CD4-positive, alpha-beta T cell treated with Interleukin-6 at 100 ng/mL for 8 hours (primary cell): ENCODE data around the gene DDX41.
"Not testable (repeated sequence)": the region's sequence is repeated elsewhere in the genome, so short reads cannot be mapped to it uniquely, and the experiment has no call there.

ENCODE experiments used
- DNase-seq: peaks from one replicate; pipeline ENCODE4 v3.0.0-alpha.2; 2020; ENCODE audit warnings: mixed read lengths, low spot score

DDX41 gene

DNA sequence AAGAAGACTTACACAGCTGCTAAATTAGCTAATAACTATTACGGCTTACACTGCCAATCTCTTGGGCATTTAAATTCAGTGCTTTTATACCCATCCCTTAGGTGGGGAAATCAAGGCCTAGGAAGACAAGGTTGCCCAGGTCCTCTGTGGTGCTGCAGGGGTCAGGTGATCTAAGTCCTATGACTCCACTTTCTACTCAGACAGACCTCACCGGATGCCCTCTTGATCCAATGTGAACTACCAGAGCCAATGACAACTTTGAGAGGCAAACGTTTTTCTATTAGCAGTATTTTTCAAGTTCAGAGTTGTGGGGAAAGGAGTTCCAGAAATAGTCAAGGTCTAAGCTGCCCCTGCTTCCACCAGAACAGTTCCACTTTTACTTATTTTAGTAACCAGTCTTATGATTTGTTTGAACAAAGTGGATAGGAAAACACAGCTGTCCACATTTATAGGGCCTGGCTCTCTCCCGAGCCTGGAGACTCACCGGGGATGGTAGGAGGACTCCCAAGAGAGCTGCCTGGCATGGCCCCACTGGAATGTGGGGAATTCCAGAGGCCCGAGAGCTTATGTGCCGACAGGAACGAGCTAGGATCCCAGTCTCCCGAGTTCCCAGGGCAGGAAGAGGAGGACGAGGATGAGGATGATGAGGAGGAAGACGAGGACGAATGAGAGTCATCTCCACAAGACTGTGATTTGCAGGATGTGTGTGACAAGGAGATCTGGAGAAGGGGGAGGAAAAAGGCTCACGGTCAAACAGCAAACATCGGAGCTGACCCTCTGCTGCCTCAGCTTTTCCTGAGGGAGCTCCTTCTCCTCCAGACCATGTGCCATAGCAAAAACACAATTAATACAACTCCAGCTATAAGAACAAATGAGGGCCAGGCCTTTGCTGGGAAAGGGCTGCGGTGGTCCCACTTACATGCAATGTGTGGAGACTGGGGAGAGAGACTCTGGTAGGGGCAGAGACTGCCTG is 20.9 kb upstream of the DDX41 start:
- DNase-seq, result no peak

DNA sequence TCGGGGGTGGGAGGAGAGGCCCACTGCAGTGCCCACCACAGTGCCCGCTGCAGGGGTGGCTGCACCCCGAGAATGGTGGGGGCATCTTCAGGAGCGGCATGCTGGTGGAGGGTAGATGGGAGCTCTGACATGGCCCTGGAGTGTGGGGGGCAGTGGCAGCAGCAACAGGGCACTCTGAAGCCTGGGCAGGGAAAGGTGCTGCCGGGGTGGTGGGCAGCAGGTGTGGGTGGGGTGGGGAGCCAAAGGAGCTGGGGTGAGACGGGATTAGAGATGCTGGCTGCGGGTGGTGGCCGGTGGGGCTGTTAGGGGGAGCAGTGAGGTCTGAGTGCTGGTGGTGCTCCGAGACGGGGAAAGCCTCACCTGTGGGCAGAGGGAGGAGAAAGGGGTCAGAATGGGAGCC is 19.6 kb upstream of the DDX41 start:
- no peak for DNase-seq

DNA sequence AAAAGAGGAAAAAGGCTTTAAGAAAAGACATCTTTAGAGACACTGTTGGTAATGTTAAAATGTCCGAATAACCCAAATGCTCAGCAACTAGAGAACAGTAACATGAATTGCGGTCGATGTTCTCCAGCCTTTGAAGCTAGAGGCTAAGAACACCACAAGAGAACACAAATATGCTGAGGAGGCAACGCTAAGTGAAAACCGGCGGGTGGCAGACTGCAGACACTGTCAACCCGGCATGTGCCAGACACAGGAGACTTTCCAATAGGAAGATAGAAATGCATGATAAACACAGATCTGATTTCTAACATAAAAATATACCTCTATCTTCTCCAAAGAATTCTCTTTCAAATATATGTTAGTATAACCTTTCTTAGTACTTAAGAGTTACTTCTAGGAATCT is 18.4 kb upstream of the DDX41 start:
- DNase-seq, result no peak

DNA sequence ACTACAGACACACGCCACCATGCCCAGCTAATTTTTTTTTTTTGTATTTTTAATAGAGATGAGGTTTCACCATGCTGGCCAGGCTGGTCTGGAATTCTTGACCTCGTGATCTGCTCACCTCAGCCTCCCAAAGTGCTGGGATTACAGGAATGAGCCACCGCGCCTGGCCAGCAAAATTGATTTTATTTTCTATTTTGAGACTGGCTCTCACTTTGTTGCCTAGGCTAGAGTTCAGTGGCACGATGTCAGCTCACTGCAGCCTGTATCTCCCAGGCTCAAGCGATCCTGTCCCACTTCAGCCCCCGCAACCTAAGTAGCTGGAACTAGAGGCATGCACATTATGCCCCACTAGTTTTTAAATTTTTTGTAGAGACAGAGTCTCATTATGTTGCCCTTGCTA is 17.7 kb upstream of the DDX41 start:
- not testable (repeated sequence) for DNase-seq

DNA sequence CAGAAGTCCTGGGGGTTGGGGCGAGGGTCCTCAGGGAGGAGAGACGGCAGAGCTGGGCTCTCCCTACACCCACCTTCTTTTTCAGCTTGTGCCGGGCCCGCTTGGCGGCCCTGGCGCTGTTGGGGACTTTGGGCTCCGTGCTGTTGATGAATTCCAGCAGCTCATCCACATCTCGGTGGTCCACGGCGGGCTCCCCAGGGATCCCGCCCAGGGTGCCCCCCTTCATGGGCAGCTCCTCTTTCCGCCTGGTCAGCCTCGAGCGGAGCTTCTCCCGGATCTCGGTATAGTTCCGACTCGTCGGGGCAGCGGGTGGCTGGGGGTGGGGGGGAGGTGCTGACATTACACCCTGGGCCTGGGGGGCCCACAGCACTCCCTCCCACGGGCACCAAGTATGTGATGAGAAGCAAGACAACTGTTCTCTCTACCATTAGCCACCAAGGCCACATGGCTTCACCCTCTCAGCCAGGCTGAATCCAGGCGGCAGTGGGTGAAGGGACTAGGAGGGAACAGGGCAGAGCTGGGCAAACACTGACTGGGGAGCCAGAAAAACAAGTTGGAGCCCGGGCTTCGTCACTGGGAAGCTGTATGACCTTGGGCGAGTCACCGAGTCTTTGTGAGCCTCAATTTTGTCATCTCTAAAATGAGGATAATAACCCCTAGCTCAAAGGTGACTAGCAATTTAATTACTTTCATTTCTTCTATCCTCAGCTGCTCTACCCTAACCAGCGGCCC is 14.6 kb upstream of the DDX41 start:
- no peak for DNase-seq

DNA sequence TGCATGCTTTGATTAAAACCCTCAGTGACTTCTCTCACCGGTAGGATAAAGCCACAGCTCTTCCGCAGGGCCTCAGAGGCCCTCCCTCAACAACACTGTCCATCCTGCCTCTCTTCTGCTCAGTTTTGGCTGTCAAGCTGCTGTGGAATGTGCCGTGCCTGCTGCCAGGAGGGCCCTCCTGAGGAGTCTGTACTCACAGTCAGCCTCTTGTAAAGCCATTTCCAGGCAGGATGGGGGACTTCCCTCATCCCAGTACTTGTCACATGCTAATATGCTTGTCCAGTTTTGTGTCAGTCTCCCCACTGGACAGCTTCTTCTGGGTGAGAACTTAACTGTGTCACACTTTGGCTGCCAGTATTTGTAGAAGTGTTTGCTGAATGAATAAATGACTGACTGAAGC is 13.9 kb upstream of the DDX41 start:
- no peak for DNase-seq

DNA sequence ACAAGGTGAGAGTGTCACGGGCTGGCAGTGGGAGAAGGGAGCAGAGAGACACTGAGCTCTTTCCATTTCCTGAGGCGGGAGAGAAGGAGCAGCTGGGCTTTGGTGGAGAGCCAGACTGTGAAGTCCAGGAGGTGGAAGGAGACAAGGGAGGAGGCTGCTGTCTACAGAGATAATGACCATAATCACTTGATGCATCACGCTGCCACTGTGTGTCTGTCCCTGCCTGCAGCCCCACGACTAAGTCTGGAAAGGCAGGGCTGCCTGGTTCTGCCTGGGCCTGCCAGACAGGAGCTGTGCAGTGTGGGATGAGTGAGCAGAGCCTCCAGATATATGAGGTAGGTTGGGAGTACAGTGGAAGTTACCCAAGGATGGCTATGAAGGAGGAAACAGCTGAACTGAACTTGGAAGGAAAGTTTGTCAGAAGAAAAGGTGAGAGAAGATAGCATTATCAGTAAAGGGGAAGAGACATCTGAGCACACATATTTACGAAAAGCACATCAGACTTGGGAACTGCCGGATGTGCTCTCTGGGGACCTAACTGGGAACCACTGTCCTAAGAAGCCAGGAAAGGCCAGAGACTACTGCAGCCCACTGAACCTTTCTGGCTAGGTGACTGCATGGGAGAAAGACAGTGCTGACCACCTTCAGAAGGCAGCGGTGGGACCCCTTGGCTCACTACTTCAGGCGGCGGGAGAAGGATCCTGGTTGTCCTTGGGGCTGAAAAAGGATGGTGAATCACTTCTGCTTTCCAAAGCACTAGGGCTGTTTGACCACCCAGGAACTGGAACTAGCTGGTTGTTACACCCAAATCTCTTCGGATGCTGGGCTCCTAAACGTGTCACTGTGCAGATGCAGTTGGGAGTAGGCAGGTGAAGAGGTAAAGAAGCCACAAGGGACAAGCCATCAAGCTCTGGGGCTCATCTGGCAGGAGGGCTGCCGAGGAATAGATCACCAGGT is 12.8 kb upstream of the DDX41 start:
- DNase-seq, result no peak

DNA sequence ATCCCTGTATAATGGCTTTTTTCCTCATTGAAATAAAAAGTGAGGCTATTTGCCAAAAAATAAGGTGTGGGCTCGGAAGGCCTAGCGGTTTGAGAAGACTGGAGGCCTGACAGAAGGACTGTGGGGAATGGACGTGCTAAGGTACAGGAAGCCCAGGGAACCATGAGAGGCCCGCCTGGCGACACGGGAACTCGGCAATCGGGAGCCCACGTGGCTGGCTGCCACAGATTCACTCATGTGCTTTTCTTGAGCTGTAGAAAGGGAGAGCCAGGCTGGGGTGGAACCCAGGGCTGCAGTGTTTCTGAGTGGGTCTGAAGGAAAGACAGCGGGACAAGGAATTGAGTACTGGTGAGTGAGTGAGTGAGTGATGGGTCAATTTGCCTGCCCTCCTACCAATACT is 11.9 kb upstream of the DDX41 start:
- no peak for DNase-seq

DNA sequence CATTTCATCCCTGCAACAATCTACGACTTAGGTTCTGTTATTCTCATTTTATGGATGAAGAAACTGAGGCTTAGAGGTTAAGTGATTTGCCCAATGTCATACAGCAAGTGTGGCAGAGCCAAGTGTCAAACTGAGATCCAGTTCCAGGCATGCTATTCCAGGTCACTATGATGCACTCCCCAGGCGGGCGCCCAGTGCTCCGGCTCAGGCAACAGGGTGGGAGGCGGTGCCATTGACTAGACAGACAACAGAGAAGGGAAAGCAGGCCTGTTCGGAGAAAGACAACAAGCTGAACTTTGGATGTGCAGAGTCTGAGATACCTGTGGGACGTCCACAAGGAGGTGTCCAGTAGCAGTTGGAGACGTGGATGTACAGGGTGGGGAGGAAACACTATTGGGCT is 10.8 kb upstream of the DDX41 start:
- DNase-seq, result no peak

DNA sequence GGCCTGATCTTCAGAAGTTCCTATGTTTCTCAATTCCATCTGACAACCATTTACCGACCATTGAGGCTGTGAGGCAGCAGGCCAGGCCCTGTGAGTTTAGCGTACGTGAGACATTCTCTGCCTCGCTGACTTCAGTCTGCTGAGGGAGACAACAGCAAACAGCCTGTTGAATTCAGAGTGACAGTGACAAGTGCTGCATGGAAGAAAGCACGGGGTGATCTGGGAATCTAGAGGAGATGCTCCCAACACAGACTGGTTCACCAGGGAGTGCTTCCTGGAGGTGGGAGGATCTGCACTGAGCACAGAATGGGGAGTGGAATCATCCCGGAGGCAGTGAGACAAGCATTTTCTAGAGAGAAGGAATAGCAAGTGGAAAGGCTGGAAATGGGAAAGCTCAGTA is 10.0 kb upstream of the DDX41 start:
- no peak for DNase-seq

DNA sequence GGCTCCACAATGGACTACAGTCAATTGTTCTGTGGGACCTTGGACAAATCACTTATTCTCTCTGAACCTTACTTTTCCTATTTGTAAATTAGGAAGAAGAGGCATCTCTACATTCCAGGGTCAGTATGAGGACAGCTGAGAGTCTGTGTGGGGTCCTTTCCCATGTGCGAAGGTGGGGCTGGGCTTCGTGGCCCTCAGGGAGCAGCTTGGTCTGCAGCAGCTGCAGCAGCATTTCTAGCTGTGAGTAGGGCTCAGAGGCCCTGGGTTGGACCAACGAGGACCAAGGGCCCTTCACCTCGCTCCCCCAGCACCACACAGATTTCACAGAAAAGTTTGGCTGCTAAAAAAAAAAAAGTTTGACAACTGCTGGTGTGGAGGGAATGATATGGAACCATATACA is 9.4 kb upstream of the DDX41 start:
- DNase-seq, result no peak

DNA sequence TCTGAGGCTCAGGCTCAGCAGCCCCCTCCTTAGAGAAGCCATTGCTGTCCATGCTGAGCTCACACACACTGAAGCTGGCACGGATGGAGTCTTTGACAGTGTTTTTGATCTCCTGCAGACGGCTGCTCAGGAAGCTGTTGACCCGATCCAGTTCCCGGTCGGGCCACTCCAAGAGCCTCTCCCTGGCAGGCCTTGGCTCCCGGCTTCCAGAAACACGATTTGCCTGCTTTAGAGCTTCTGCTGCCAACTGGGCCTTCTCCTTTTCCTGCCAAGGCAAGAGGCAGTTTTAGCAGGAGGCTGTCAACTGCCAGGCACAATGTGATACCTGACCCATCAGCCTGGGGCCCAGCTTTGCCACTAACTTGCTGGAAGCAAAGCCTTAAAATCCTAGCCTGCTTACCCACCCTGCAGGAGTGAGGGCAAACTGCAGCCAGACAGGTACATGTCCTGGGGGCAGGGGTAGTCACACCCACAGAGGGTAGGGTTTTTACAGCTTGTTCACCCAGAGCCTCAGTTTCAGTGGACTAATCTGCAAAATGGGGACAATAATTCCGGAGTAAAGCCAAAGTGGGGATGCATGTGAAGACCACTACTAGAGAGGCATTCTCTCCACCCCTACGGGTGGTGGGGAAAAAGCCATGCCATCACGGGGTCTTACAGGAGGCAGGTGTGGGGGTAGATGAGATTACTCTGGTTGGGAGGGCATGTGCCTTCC is 8.3 kb upstream of the DDX41 start:
- no peak for DNase-seq

DNA sequence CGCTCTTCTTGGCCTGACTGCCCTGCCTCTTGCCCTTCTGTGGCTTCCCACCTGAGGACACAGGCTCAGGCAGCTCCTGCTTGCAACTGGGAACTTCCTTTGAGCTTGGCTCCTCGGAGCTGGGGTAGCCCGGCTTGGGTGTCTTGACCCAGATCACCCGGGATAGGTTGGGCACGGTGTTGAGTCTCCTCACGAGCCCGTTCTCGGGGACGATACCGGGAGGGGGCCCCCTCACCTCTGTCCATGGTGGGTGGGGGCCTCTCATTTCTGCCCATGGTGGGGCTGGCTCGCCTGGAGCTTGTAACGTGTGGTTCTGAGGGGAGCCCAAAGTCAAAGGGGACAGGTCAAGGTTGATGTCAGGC is 7.8 kb upstream of the DDX41 start:
- no peak for DNase-seq

DNA sequence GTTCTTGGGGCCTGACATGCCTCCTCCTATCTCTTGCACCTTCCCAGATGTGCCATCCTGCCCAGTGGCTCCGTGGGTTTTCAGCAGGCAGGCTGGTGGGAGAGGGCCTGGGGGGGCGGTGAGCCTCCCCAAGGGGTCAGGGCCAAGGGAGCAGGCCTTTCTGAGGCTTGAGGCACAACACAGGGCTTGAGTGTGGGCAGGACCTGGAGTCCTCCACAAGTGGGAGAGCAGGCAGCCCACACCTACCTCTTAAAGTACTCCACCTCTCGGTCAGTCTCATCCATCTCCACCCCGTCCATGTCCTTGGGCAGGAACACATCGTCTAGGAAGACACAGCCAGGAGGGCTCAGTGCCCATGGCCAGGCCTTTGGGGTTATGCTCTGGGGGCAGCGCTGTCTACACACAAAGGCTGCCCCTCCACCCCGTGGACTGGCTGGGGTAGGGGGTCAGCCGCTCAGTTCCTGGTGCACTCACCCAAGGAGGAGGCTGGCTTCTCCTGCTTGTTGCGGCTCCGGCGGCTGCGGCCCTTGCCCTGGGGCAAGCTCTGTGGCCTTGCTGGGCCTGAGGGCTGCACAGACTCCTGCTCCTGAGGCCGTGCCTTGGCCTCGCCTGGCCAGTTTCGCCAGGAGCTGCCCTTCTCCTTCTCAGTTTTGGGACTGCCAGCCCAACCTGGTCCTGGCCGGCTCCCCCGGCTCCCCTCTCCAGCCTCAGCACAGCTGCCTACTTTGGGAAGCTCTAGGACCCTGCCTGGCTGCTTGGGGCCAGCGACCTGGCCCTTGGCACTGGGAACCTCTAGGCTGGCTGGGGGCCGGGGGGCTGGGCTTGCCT is 7.2 kb upstream of the DDX41 start:
- no peak for DNase-seq

DNA sequence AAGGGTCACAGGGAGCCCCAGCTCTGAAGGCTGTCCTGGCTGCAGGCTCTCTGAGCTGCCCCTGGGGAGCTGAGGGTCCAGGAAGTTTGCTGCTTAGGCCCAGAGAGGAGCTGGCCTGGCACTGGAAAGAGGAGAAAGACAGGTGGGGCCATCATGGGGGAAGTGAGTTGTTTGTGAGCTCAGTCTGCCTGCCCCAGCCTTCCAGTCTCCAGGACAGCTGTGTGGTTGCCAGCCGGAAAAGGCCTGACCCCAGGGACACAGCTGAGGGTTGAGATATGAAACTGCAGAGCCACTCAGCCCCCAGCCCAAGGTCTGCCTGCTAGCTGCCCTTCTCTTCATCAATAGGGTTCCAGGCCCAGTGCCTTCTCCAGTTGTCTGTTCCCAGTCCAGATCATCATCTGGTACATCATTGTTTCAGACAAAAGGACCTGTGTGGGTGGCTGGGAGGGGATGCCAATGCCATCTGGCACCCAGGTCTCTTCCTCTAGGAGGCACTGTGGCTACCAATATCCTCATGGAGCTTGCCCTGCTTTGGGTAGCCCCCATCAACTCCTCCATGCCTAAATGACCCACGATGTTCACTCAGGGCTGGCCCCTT is 4.3 kb upstream of the DDX41 start:
- DNase-seq, result no peak

DNA sequence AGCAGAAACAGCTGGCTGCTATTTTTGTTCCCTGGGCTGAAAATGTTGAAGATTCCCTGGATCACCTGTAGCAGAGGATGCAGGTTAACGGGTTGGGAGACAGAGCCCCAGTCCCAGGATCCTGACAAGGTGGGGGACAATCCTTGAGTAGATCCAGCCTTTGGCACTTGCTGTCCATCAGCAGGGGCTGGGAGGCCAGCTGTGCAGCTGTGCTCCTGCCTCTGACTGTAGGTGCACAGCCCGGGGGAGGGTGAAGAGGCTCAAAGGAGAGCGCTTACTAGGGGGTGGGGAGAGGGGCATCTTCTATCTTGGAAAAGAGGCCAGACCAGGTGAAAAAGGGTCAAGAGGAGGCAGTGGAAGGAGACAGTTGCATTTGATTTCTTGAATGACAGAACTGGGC is 3.5 kb upstream of the DDX41 start:
- DNase-seq, result no peak

DNA sequence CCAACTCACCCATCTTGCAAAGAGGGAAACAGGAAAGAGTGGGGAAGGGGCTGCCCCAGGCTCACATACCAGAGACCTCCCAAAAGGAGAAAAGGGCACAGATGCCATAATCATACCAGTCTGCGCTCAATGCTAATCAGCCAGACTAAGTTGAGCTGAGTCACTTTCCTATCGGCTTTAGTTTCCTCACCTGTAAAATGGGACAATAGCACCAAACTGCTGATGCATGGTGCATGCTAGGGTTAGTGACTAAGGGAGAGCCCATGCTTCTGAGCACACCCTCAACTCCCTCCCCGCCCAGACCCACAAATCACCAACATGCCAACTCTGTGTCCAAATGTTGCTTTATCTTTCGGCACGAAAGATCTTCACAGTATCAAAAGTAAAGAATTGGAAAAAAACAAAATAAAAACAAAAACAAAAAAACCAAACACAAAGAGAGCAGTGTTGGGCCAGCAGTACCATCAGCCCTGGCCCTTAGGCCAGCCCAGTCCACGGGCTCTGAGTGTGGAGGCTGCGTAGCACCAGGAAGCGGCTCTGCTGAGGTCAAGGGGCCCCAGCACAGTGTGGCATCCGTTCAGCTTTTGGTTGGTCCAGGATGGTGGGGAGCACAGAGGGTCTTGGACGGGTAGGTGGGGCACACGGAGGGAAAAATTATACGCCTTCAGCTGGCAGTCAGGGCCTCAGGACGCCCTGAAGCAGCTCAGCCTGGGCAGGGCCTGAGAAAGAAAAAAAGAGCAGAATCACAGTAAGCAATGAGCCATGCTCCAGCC is 2.9 kb upstream of the DDX41 start:
- no peak for DNase-seq

DNA sequence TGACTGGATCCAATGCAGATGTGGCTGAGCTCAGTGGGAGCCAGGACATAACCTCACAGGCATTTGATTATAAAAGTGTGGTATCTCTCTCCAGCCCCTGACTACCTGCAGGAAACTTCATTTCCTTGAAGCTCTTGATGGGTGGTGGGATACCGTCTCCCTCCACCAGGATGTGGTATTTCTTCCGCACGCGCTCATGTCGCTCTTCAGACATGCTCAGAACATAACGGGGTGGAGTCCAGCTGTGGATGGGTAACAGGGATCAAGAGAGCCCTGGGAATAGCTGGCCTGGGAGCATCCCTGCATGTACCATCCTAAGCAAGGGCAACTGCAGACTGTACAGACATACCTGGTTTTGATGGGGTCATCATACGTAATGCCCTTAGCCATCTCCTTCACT is 1.2 kb downstream of the DDX41 start:
- DNase-seq, result no peak

DNA sequence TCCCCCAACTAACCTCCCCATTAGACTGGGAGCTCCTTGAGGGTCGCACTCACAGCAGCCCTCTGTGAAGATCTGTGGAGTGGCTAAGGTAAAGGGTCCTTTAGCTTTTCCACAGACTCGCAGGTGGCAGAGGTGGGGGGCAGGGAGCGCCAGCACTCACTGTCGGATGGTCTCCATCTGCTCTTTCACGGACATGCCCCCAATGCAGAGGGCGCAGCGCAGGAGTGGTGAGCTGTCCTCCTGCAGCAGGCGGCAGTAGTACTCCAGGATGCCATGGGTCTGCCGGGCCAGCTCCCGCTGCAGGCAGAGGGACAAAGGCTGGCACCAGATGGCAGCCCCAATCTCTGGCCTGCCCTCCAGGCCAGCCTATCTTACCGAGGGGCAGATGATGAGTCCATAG is 2.2 kb downstream of the DDX41 start:
- DNase-seq, result no peak

DNA sequence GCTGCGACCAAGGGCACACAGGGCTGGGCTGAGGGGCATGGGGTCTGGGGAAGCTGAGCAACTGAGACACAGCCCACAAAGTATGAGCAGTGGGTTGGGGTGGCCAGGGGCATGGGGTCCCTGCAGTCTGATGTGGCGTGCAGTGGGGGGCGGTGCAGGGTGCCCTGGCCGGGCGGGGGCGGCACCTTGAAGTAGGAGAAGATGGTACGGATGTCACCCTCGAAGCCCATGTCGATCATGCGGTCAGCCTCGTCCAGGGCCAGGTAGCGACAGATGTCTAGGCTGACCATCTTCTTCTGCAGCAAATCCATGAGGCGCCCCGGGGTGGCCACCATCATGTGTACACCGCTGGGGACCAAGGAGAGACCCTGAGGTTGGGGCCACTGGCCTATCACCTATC is 3.3 kb downstream of the DDX41 start:
- DNase-seq, result no peak
